Endodermal cell (in vitro differentiated cells): ENCODE measurements around the gene LONP2. TPM values are rescaled to one million over a fixed set of nuclear protein-coding genes. Genes with fewer than 3 reads are reported as not detected.
"Not testable (repeated sequence)": the region's sequence is repeated elsewhere in the genome, so short reads cannot be mapped to it uniquely, and the experiment has no call there.

Source experiments
- DNase-seq: peaks from one replicate; pipeline ENCODE4 v3.0.0-alpha.2; 2017
- H3K27ac ChIP-seq: 2 replicates; pipeline ENCODE4 v1.5.1; 2013; ENCODE audit warnings: mild to moderate bottlenecking, low read depth, low read length, moderate library complexity
- H3K27me3 ChIP-seq: 2 replicates; pipeline ENCODE4 v1.6.1; 2013; ENCODE audit warnings: mild to moderate bottlenecking, low read length, moderate library complexity; ENCODE audit not compliant: insufficient read depth, control insufficient read depth, poor library complexity, severe bottlenecking
- H3K36me3 ChIP-seq: 2 replicates; pipeline ENCODE4 v1.7.0; 2013; ENCODE audit warnings: mild to moderate bottlenecking, low read length, moderate library complexity; ENCODE audit not compliant: control insufficient read depth, insufficient read depth
- H3K4me1 ChIP-seq: one replicate; pipeline ENCODE4 v1.7.0; 2013; ENCODE audit warnings: low read length; ENCODE audit not compliant: control insufficient read depth, insufficient read depth
- H3K4me3 ChIP-seq: 2 replicates; pipeline ENCODE4 v1.5.1; 2013; ENCODE audit warnings: mild to moderate bottlenecking, low read length, moderate library complexity
- H3K9ac ChIP-seq: 2 replicates; pipeline ENCODE4 v1.6.1; 2013; ENCODE audit warnings: mild to moderate bottlenecking, low read length, moderate library complexity; ENCODE audit not compliant: poor library complexity, severe bottlenecking; ENCODE audit errors: extremely low read depth
- H3K9me3 ChIP-seq: 2 replicates; pipeline ENCODE4 v1.6.1; 2013; ENCODE audit warnings: mild to moderate bottlenecking, low read length, moderate library complexity; ENCODE audit not compliant: control insufficient read depth
- H3K27ac Mint-ChIP-seq: 2 replicates; pipeline ENCODE4 v1.8.0; 2020; ENCODE audit warnings: mixed read lengths
- H3K27me3 Mint-ChIP-seq: 2 replicates; pipeline ENCODE4 v1.8.0; 2021; ENCODE audit warnings: mild to moderate bottlenecking, mixed read lengths; ENCODE audit not compliant: insufficient read depth
- H3K36me3 Mint-ChIP-seq: 2 replicates; pipeline ENCODE4 v1.8.0; 2020; ENCODE audit warnings: low read depth, mixed read lengths
- H3K4me1 Mint-ChIP-seq: 2 replicates; pipeline ENCODE4 v1.8.0; 2020; ENCODE audit warnings: mixed read lengths
- H3K4me3 Mint-ChIP-seq: 2 replicates; pipeline ENCODE4 v1.8.0; 2020; ENCODE audit warnings: mild to moderate bottlenecking, moderate library complexity, mixed read lengths
- H3K9me3 Mint-ChIP-seq: 2 replicates; pipeline ENCODE4 v1.8.0; 2020; ENCODE audit warnings: mild to moderate bottlenecking, mixed read lengths
- CTCF ChIP-seq: fragments of 200-600 bp; sonication (generic); conservative IDR thresholded peaks from 2 replicates; pipeline ENCODE4 v1.5.0; 2021; ENCODE audit warnings: antibody characterized with exemption, mild to moderate bottlenecking
- WGBS, 2 experiments: methylation state at CpG; one replicate each; pipeline versions ENCODE4 v1.1.5 to v1.1.7; 2013; ENCODE audit warnings: missing lambda C conversion rate in 2 of 2, mixed read lengths in 1 of 2; ENCODE audit not compliant: insufficient coverage in 1 of 2, insufficient read length in 1 of 2; 5-methylcytosine and 5-hydroxymethylcytosine counted together
- total RNA-seq, 2 donors: library from RNA; stranded (reverse); fragmentation: NEBNext Ultra II Directional in 1 of 2; extraction: Animal tissue kit (Norgen Biotek cat#: 25700) in 1 of 2; gene quantifications; 2 replicates in 1 of 2; 3 replicates in 1 of 2; pipeline ENCODE4 v1.2.1, GENCODE V29; 2021

LONP2 gene
- total RNA-seq, 2 donors from 2014 or later, result 33.2 to 33.6 TPM

DNA sequence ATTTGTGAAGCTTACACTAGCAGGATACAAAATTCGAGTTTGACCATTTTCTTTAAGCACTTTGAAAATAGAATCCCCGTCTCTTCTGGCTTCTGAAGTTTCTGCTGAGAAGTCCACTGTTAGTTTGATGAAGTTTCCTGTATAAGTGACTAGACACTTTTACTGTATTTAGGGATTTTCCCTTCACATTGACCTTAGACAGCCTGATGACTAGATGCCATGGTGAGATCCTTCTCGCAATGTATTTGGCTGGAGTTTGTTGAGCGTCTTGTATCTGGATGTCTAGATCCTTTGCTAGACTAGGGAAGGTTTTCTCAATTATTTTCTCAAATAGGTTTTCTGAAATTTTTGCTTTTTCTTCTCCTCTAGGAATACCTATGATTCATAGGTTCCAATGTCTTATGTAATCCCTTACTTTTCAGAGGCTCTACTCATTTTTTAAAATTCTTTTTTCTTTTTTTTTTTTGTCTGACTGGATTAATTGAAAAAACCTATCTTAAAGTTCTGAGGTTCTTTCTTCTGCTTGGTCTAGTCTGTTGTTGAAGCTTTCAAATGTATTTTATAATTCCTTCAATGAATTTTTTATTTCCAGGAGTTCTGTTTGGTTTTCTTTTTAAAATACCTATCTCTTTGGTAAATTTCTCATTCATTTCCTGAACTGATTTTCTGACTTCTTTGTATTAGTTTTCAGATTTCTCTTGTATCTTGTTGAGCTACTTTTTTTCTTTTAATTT lies 67.0 kb downstream of the LONP2 start:
- peaks cover 45% of the 10 kb centered on the region for H3K36me3 ChIP-seq
- H3K4me1 ChIP-seq, result peaks cover 6% of the 10 kb centered on the region
- Mint-ChIP-seq H3K9me3 (peaks cover 37% of the 10 kb centered on the region), H3K4me1 (peaks cover 15% of the 10 kb centered on the region), H3K27me3 (no peaks in the 10 kb centered on the region), H3K27ac (no peak overlapping the region), H3K36me3 (peaks cover 75% of the 10 kb centered on the region), H3K4me3 (no peak overlapping the region)
- H3K9me3 ChIP-seq, result peaks cover 47% of the 10 kb centered on the region
- H3K27ac ChIP-seq, result no peak overlapping the region
- 95 to 100% methylated on average over 2 to 4 of the region's 4 CpGs for WGBS, 2 experiments
- H3K27me3 ChIP-seq, result no peaks in the 10 kb centered on the region
- no peak overlapping the region for H3K9ac ChIP-seq
- no peak for TF ChIP-seq CTCF
- no peak overlapping the region for H3K4me3 ChIP-seq
- no peak for DNase-seq

DNA sequence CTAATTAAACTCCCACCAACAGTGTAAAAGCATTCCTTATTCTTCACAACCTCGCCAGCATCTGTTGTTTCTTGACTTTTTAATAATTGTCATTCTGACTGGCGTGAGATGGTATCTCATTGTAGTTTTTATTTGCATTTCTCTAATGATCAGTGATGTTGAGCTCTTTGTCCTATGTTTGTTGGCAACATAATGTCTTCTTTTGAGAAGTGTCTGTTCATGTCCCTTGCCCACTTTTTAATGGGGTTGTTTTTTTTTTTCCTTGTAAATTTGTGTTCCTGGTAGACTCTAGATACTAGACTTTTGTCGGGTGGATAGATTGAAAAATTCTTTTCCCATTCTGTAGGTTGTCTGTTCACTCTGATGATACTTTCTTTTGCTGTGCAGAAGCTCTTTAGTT lies 69.8 kb downstream of the LONP2 start:
- 98% methylated on average over 3 of the region's 3 CpGs; no CpG with 5 or more reads in 1 of the 2 experiments for WGBS, 2 experiments
- peaks cover 33% of the 10 kb centered on the region for H3K9me3 Mint-ChIP-seq

GRCh38 chr16:48317026-48317425 lies 72.9 kb downstream of the LONP2 start:
- peaks cover 6% of the 10 kb centered on the region for H3K4me1 ChIP-seq
- Mint-ChIP-seq H3K9me3 (peaks cover 13% of the 10 kb centered on the region), H3K4me3 (no peak overlapping the region), H3K27ac (peak overlapping the region; percentile 16), H3K36me3 (peaks cover 46% of the 10 kb centered on the region), H3K4me1 (peaks cover 20% of the 10 kb centered on the region), H3K27me3 (no peaks in the 10 kb centered on the region)
- no peak for TF ChIP-seq CTCF
- no peaks in the 10 kb centered on the region for H3K27me3 ChIP-seq
- WGBS, 2 experiments, result 67% methylated on average over 1 of the region's 1 CpG; no CpG with 5 or more reads in 1 of the 2 experiments
- no peak overlapping the region for H3K9ac ChIP-seq
- no peak for DNase-seq
- H3K27ac ChIP-seq, result no peak overlapping the region
- H3K9me3 ChIP-seq, result peaks cover 12% of the 10 kb centered on the region
- peaks cover 28% of the 10 kb centered on the region for H3K36me3 ChIP-seq
- no peak overlapping the region for H3K4me3 ChIP-seq

More for the DNA sequence above, 69.8 kb downstream of the LONP2 start:
- Mint-ChIP-seq H3K27ac (peak overlapping the region; percentile 35), H3K4me1 (peaks cover 20% of the 10 kb centered on the region), H3K36me3 (peaks cover 64% of the 10 kb centered on the region)
- H3K27ac ChIP-seq, H3K27me3 Mint-ChIP-seq, H3K4me1 ChIP-seq, H3K4me3 ChIP-seq, H3K9ac ChIP-seq, H3K4me3 Mint-ChIP-seq, DNase-seq, H3K27me3 ChIP-seq: not testable (repeated sequence)
- H3K36me3 ChIP-seq, result peaks cover 41% of the 10 kb centered on the region
- H3K9me3 ChIP-seq, result peaks cover 42% of the 10 kb centered on the region
